Measurements from ENCODE around the gene MUL1.

MUL1 gene

GRCh38 chr1:20492751-20493150, 15.2 kb downstream of the MUL1 start:
- no peak for DNase-seq
- intact Hi-C loops (cut with DNase I), result loop anchor here (5.0 to 10.0 kb wide), 4 partner anchors 58 to 578 kb away; no protein-coding TSS in a partner anchor

- intact Hi-C loops (cut with DNase I), result loop anchor here (5.0 to 10.0 kb wide), 4 partner anchors 57 to 577 kb away; no protein-coding TSS in a partner anchor
- DNase-seq, result no peak
Observed at GRCh38 chr1:20491866-20492265, 16.1 kb downstream of the MUL1 start.

- no peak for DNase-seq
- intact Hi-C loops (cut with DNase I), result loop anchor here (5.0 to 10.0 kb wide), 4 partner anchors 56 to 576 kb away; no protein-coding TSS in a partner anchor
Observed at GRCh38 chr1:20491178-20491577, 16.8 kb downstream of the MUL1 start.

DNA sequence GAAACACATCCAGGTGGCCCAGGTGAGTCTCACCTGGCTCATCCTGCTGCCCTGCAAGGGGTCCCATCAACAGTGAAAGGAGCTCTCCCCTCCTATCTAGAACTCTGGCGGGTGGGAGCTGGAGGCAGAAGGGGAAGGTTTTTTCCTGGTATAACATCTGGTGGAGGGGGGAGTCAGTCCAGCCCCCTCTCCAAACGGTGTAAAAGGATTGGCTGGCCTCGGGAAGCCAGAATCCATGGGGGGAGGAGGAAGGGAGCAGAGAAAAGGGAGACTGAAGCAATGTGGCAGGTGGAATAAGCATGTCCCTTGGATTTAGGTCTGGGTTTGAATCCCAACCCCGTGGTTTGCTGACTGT, 20.7 kb downstream of the MUL1 start:
- intact Hi-C loops (cut with DNase I), result loop anchor here (5.0 kb wide), 1 partner anchor 265 kb away; no protein-coding TSS in a partner anchor
- DNase-seq, result no peak

DNA sequence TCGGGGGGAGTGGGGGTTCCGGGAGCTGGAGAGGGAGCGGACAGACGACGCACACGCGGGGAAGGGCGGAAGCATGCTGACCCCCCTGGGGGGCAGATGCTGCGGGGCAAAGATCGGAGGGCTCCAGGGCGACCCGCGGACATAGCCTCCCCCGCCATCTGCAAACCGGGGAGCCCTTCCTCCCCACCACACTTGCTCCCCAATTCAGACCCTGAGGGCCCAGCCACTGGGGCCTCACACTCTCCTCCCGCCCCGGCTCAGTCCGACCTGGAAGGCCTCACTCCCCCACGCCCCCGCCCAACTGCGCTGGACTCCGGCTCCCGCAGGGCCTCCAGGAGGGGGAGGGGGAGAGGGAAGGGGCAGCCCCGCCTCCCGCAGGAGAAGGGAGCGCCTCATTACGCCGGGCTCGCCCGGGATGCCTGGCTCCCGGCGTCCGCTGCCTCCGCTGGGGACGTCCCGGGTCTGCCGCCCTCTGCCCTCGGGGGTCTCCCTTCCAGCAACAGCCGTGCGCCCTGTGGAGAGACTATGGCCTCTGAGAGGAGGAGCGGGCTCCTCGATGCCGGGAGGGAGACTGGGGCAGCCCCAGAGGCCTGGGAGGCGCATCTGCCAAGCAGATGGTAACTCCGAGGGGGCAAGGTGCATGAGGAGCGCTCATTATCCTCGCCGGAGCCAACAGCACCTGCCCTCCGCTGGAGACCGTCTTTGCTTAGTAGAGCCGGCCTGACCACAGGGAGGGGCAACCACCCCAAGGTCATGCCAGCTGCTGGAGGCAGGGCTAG, 21.3 kb downstream of the MUL1 start:
- intact Hi-C loops (cut with DNase I), result loop anchor here (5.0 kb wide), 1 partner anchor 264 kb away; no protein-coding TSS in a partner anchor
- peak; percentile 67 to 95 (median 88) for DNase-seq

DNA sequence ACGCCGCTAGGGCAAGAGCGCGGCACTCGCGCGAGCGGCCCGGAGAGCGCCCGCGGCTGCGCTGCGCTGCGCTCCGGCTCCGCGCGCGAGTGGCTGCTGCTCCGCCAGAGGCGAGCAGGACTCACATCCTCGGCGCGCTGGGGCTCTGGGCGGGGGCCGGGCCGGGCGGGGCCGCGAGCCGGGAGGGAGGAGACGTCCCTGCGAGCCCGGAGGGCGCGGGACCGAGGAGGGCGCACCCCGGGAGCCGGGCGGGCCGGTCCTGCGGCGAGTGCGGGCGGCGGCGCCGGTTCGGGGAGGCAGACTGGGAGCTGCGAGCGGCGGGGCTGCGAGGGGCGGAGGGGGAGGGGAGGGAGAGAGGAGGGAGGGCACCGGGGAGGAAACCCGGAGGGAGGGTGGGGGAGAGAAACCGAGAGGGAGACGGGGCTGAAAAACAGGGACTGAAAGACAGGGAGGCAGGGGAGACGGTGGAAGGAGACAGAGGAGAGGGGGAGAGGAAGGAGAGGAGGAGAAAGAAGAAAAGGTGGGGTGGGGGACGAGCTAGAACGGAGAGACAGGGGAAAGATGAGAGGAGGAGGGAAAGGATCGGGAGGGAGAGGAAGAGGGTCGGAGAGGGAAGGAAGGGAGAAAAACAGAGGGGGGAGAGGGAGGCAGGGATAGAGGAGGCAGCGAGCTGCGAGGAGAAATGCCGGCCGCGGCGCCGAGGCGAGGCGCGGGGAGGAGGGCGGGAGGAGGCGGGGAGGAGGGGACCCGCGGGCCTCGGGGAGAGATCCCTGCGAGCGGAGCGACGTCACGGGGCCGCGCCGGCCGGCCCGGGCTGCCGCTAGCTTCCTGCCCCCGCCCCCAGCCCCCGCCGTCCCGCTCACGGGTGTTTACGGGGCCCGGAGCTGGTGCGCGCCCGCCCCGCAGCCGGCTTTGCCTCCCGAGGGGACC, 22.2 kb downstream of the MUL1 start, which contains the start of gene CAMK2N1:
Gene CAMK2N1, minus strand, starts transcription at position 684 of the 930 bp plus-strand sequence. CDS start 831 bp downstream, outside the sequence.
- DNase-seq, result peak; percentile 63 to 95 (median 88)
- intact Hi-C loops (cut with DNase I), result loop anchor here (5.0 kb wide), 1 partner anchor 263 kb away; no protein-coding TSS in a partner anchor

DNA sequence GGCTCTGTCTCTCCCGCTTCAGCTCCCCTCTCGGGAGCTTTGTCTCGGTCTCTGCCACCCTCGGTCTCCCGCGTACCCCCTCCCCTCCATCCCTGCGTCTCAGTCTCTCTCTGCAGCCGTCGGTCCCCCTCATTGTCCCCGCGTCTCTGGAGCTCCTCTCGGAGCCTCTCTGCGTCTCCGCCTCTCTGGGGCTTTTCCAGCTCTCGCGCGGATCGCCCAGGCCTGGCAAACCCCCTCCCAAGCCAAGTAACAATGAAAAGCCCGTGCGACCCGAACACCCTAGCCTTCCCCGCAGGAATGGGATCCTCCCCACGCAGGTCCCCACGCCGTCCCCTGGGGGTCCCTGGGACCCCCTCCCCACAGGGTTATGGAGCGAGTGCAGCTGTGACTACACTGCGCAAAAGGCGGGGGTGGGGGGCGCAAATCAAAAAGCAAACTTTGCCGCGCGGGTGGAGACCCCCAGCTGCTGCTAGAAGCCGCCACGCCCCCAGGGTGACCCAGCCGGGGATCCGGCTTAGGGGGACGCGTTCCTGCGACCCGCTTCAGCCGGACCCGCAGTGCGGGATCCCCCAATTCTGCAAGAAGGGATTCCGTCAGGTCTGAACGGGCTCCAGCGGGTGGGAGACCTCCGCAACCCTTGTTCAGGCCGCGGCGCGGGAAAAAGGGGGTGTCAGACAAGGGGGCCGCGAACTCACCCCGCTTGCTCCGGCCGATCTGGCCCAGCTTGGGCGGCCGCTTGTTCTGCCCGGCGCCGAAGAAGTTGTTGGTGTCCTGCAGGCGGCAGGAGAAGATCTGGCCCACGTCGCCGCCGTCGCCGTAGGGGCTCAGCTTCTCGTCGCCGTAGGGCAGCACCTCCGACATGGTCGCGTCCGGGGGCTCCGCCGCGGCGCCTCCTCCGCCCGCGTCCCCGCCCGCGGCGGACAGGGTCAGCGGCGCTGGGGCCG, 23.2 kb downstream of the MUL1 start:
- intact Hi-C loops (cut with DNase I), result loop anchor here (5.0 kb wide), 1 partner anchor 262 kb away; no protein-coding TSS in a partner anchor
- peak in 30 of 42 donors; percentile 20 to 80 (median 52) for DNase-seq

DNA sequence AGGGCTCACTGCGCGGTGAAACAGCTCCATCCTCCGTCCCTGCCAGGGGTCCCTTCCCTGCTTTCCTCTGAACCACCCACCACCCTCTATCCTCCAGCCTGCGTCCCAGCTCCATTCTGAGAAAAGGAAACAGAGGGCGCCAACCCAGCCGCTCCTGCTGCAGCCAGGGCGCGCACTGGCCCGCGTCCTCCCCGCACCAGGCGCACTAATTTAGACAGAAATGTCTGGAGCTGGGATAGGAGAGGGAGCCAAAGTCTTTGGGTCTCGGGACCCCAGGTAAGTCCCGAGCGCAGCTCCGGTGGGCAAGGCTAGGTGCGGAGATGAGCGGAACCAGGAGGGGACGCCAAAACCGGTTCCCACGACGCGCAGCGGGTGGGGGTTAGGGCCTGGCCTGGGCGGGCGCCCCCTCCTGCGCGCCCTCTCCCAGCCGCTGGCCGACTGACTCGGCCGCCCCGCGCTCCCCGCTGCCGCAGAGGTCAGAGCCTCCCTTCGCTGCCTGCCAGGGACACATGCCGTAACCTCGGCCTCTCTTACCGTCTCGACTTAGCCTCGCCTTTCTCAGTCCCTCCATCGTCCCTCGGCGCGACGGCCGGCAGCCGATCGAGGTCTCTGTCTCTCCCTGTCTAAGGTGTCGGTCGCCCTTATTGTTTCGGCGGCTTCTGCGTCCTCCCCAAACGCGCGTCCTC, 24.0 kb downstream of the MUL1 start:
- peak in 39 of 42 donors; percentile 21 to 88 (median 69) for DNase-seq
- intact Hi-C loops (cut with DNase I), result no loop called here

DNA sequence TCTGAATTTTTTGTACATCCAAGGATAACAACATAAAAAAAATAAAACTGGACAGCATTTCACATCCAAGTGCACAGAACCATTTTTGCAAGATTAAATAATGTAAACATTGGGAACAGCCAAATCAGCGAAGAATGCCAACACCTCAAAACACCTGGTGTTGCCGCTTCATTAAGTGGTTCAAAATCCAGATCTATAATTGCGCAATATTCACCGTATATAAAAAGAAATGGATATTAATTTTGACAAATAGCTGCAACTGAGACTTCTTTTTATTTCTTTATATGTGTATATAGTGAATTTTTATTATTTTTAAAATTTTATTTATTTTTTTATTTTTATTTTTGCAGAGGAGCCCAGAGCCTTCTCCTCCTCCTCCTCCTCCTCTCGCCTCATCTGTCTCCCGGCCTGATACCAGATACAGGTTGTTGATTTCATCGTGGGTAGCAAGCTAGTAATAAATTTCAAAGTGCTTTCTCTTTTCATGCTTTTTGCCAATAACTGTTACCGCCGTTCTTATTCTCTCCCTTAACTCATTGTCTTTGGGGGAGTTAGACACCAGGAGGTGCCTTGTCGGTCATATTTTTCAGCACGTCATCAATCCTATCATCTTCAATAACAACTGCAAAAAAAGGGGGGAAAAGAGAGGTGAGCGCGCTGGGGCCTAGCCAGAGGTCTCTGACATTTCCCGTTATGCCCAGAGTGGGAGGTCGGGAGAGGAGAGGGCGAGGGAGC, 24.7 kb downstream of the MUL1 start:
- intact Hi-C loops (cut with DNase I), result no loop called here

DNA sequence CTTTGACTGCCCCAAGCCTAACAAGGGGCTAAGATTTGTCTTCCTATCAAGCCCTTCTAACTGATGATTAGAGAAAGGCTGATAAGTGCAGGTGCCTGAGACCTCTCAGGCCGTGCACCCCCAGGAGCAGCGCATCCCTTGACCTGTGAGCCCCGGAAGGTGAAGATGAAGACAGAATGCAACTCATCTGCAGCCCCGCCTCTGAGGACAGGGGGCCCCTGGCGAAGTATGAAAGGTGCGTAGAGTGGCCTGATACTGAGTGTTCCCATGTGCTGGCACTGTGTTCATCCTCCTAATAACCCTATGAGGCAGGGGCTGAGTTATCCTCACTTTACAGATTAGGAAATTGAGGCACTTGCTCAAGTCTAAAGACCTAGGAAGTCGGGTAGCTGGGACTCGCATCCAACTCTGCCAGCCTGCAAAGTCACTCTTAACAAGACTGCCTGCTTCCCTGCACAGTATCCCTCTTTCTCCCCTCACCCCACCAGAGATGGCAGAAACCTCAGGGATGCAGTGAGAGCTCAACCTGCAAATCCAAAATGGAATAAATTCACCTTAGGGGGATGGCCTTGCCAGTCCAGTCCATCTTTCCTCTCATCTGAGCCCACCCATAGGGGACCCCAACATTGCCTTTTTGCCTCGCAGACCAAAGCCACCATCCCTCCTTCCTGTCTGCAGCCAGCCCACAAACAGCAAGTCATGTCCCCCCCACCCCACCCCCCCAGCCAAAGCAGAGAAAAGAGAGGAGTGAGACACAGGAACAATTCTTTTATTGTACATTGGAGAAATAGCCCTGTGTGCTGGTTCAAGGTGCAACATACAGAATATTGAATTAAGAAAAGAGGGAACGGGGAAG, 26.1 kb downstream of the MUL1 start:
- intact Hi-C loops (cut with DNase I), result no loop called here
- no peak for DNase-seq

More for the DNA sequence above, 24.7 kb downstream of the MUL1 start:
- DNase-seq, result no peak

DNA sequence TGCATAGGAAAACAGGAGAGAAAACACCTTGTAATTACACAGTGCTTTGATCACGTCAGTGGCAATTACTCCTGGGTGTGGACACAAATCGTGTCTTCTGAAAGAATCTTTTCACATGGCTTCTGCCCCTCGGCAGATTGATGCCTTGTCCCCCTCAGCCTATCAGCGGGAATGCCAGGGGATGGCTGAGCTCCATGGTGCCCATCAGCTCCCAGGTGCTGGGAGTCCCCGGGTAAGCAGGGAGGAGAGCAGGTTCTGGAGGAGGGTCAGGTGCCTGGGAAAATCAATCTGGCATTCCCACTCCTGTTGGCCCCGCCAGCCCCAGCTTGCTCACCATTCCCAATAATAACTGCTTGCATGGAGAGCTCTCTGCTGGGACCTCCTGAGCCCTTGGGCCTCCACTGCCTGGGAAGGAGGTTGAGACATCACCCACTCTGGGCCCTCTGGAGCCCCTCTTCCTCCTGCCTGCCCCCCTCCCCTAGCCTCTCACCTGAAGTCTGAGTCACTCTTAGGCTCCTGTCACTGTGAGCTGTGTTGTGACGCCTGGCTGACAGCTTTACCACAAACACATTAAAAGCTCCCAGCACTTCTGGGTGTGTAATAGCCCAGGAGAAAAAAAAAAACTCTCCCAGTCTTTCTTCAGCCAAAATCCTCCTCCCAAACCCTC, 26.9 kb downstream of the MUL1 start:
- intact Hi-C loops (cut with DNase I), result no loop called here
- peak in 2 of 42 donors; percentile 31 to 32 for DNase-seq

GRCh38 chr1:20480243-20480944, 27.6 kb downstream of the MUL1 start:
- DNase-seq, result peak in 41 of 42 donors; percentile 33 to 90 (median 74)
- intact Hi-C loops (cut with DNase I), result no loop called here

DNA sequence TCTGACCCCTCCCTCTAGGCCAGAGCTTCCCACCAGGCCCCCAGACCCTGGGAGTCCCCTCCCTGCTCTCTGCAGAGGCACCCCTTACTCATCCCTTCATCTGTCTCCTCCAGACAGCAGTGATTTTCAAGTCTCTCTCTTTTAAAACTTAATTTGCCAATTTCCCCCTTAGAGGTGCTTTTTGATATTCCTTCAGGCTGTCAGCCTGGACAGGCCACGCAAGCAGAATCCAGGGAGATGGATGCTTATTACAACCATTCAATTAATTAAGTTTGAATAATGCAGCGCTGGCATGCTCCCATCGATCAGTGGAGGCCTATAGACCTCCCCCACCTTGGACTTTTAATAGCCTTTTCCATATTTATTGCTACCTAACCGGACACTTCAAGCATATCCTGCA, 28.1 kb downstream of the MUL1 start:
- no peak for DNase-seq

DNA sequence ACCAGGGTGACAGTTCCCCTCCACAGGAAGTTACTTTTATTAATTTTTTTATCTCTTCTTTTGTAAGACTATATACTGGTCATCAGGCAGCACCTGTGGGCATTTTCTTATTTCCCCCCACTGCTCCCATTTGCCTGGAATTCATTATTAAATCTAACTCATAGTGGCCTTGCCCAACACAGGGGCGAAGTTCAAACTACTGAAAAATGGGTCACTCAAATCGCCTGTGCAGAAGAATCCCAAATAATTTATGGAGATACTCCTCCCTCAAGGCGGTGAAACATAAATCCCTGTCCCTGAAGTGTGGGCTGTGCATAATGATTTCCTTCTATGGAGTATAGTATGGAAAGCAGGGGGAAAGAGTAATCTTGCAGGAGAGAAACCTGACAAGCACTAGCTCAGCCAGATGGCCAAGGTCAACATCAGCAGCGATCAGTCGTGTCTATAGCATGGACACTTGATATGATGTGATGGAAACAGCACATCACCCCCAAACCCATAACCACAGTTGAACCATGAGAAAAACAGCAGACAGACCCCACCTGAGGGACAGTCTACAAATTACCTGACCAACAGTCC, 29.8 kb downstream of the MUL1 start:
- DNase-seq, result no peak
- intact Hi-C loops (cut with DNase I), result no loop called here

More for the DNA sequence above, 28.1 kb downstream of the MUL1 start:
- intact Hi-C loops (cut with DNase I), result no loop called here
